ENCODE data around the gene DICER1.
"Not testable (repeated sequence)": the region's sequence is repeated elsewhere in the genome, so short reads cannot be mapped to it uniquely, and the experiment has no call there.

Gene DICER1

GRCh38 chr14:95185767-95186392 is 28.6 kb upstream of the DICER1 start:
- ATAC-seq, result no peak

GRCh38 chr14:95185033-95185766 is 27.9 kb upstream of the DICER1 start:
- no peak for ATAC-seq

GRCh38 chr14:95184413-95184790 is 27.1 kb upstream of the DICER1 start:
- ATAC-seq, result no peak

- ATAC-seq, result no peak
Measured at GRCh38 chr14:95183532-95184412, 26.4 kb upstream of the DICER1 start.

- no peak for ATAC-seq
Measured at GRCh38 chr14:95183082-95183481, 25.8 kb upstream of the DICER1 start.

GRCh38 chr14:95182379-95182778 is 25.1 kb upstream of the DICER1 start:
- no peak for ATAC-seq

GRCh38 chr14:95180966-95181741 is 23.8 kb upstream of the DICER1 start:
- no peak for ATAC-seq

GRCh38 chr14:95175670-95176069 is 18.3 kb upstream of the DICER1 start:
- ATAC-seq, result not testable (repeated sequence)

GRCh38 chr14:95174184-95174792 is 17.0 kb upstream of the DICER1 start:
- ATAC-seq, result no peak

GRCh38 chr14:95173518-95173917 is 16.2 kb upstream of the DICER1 start:
- no peak for ATAC-seq

GRCh38 chr14:95167177-95167576 is 9.8 kb upstream of the DICER1 start:
- no peak for ATAC-seq

- no peak for ATAC-seq
Measured at GRCh38 chr14:95165517-95165916, 8.2 kb upstream of the DICER1 start.

- ATAC-seq, result no peak
Measured at GRCh38 chr14:95164506-95164905, 7.2 kb upstream of the DICER1 start.

- no peak for ATAC-seq
Measured at GRCh38 chr14:95163666-95164065, 6.3 kb upstream of the DICER1 start.

GRCh38 chr14:95163132-95163531 is 5.8 kb upstream of the DICER1 start:
- ATAC-seq, result no peak

- no peak for ATAC-seq
Measured at GRCh38 chr14:95162641-95163040, 5.3 kb upstream of the DICER1 start.

- peak; percentile 25 to 31 for ATAC-seq
Measured at GRCh38 chr14:95157048-95157326, 342 bp downstream of the DICER1 start.

GRCh38 chr14:95156161-95157047 is 925 bp downstream of the DICER1 start:
- ATAC-seq, result peak; percentile 14 to 17

GRCh38 chr14:95155045-95155444 is 2.3 kb downstream of the DICER1 start:
- no peak for ATAC-seq

- no peak for ATAC-seq
Measured at GRCh38 chr14:95153866-95154265, 3.5 kb downstream of the DICER1 start.

- ATAC-seq, result no peak
Measured at GRCh38 chr14:95151561-95151960, 5.8 kb downstream of the DICER1 start.

- ATAC-seq, result no peak
Measured at GRCh38 chr14:95150910-95151309, 6.4 kb downstream of the DICER1 start.

Measured in activated CD4-positive, CD25-positive, alpha-beta regulatory T cell treated with anti-CD3 and anti-CD28 coated beads, Interleukin-2, amount 50 U/mL, for 24 hours (primary cell).